Stimulated activated CD8-positive, alpha-beta memory T cell treated with anti-CD3 and anti-CD28 coated beads, Interleukin-12 subunit alpha, Interleukin-12 subunit beta, amount 100 ng/mL, for 1 hour (primary cell): Measurements from ENCODE around the gene GLRX5.

Source experiments
- DNase-seq: peaks from one replicate; pipeline ENCODE4 v3.0.0-alpha.2; 2020; ENCODE audit warnings: low read depth

The GLRX5 gene

GRCh38 chr14:95536036-95536593, 1.3 kb downstream of the GLRX5 start:
- DNase-seq = no peak

DNA sequence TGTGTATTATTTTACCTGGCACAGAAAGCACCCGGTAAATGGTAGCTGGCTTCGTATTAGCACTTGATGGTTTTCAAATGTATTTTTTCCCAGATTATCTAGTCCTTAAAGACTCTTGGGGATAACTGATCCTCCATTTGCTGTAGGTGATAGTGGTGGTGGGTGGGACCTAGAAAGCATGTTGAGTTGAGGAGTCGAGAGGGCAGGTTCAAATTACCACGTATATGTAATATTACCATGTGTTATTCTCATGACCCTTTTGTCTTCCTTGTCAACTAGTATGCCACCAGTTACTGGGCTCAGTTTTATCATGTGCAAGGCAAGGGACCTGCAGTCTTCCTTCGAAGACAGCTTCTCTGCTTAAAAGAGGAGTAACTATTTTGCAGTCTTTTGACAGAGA, 1.8 kb downstream of the GLRX5 start:
- DNase-seq = no peak

DNA sequence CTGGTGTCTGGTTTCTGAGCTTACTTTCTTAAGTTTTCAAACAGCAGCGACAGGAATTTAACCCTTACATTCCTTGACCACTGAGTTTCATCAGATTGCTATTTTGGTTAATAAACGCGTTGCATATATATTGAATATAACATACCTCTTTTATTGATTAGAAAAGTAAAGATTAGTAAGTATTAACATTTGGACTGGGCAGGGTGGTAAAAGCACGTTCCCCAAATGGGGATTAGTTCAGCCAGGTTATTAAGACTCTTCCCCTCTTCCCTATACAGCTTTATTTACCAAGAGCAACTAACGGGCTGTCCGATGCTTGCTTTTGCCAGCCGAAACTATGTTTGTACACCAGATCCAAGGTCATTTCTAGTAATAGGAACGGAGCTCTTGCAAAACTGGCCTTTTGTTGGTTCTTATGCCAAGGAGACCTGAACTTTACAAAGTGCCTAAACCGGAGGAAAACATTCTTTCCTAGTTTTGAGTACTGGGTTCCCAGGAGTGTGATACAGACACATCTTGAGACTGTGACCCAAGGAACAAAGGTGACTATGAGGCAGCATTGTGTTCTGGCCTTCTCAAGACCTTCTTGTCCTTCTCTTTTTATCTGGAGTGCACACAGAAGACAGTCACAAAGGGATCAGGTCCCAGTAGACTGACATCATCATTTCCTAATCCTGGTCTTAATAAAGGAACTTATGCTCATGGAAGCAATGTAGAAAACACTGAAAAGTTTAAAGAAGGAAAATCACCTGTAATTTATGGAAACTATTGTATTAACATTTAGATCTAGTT, 2.6 kb downstream of the GLRX5 start:
- DNase-seq = no peak

- DNase-seq = no peak
These were observed 4.1 kb downstream of the GLRX5 start for GRCh38 chr14:95538801-95539509.

GRCh38 chr14:95540236-95540855, 5.5 kb downstream of the GLRX5 start:
- DNase-seq = no peak

- DNase-seq = no peak
These were observed 6.5 kb downstream of the GLRX5 start for GRCh38 chr14:95541346-95541745.

DNA sequence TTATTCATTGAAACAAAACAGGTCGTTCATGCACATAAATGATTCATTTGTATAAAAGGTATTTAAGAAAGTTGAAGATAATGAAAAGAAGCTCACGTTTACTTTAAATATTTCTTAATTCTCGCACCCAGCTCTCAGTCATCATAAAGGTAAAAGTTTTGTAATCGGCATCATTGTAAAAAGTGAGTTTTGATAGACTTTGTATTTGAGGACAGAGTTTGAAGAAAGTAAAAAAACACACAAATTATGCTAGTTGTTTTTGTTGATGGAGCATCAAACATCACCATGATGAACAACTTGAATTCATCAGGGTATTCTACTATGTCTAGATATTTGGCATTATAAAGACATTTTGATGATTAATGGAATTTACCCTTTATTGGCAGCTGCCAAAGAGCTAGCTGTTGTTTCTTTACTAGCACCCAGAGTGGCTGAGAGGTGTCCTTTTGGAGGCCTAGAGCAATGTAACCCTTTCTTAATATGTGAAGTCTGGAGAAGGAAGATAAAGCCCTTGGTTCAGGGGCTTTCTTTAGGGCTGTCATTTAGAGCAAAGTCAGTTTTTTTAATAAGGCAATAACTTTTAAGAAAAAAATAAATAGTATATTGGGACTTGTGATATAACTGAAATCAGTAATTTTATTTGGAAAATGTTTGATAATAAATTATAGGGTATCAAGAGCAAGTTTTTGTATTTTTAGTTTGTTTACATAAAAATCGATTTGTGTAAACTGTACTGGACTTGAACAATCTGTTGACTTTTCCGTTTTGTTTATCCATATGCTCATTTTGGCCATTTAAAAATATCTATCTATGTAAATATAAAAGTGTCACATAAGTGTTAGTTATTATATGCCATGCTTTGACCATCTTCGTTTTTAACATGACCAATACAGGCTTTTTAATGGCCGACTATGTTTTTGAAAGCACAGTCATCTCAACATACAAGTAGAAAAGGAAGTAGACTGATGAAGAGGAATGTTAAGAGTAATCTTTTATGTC, 7.4 kb downstream of the GLRX5 start:
- DNase-seq = no peak

DNA sequence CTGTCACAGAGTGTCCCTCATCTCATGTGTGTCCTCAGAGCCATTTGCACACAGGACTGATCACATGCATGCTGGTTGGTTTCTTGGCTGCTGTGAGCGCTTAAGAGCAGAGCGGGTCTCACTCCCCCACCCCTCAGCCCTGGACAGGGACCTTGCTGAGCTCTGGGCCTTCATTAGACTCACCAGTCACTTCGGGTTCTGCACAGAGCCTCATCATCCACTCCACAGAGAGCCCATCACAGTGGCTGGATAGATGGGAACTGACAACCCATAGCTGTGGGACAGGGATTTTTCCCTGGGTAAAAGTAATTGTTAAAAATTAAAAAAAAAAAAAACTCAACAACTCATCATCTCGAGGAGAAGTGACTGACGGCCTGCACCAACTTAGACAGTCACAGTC, 8.2 kb downstream of the GLRX5 start:
- DNase-seq = no peak

GRCh38 chr14:95544588-95544987, 9.7 kb downstream of the GLRX5 start:
- no peak for DNase-seq

DNA sequence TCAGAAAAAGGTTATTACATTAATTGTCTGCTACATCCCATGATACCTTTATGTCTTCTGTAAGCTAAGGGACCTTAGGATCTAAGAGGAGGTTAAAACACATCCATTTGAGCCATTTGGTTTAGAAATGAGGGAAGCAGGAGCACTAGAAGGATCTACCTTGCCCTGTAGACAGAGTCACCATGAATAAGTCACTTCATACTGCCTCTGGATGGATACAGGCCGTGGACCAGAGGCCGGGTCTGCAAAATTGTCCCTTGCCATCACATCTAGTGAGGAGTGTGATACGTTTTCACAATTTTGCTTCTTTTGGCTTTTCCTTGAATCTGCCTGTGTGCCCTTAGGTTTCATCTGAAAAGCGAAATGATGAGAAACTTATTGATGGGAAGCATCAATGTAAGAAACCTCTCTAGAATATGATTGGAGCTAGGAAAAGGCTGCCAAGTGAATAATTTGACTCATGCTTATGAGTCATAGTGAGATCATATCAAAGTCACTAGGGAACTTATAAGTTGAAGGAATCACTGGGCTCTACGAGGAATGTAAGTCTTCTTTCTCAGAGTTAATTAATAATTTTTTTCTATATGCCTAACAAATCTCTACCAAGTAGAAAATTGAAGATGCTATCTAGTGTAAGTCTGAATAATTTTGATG, 10.8 kb downstream of the GLRX5 start:
- DNase-seq = no peak

- DNase-seq = no peak
These were observed 12.4 kb downstream of the GLRX5 start for GRCh38 chr14:95547272-95547625.

- DNase-seq = no peak
These were observed 12.9 kb downstream of the GLRX5 start for GRCh38 chr14:95547626-95548327.

DNA sequence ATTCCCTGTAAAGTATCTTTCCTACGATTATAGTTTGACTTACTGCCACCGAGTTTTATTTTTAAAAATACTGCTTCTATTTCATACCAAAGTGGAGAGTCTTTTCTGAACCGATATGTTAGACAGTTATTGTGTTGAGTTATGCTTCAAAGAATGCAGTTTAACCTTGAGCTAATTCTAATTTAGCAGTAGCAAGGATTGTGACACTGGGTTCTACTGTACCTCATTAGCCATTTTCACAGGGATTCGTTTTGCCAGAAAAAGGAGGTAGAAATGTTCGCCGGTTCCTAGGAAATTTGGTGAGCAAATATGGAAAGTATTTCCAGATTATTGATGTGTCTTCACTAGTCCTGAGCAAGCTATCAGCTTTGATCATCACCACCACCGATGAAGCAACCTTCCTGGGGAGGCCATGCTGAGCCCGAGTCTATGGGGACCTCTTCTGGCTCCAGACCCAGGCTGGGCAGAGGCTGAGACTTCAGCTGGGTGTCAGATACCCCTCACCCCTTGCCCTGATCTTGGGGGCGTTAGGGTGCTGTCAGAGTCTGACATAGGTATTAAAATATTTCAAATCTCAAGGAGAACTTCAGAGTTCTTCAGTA, 13.6 kb downstream of the GLRX5 start:
- DNase-seq = no peak

GRCh38 chr14:95549656-95550585, 15.1 kb downstream of the GLRX5 start:
- no peak for DNase-seq

DNA sequence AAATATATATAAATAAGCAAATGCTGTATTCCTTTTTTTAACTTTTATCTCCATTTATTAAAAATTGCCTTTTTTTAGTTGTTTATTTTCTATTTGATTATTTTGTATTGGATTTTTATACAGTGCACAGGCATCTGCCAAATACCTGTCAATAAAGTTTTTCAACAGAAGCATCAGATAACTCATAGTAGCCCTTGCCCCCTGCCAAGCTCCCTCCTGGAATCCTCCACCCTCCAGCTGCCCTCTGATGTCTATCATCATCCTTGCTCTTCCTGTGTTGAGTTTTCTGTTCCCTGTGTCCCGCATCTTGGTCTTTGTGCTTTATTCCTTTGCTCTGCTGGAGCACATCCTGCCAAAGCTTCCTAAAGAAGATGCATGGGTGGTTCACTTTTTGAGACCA, 16.6 kb downstream of the GLRX5 start:
- no peak for DNase-seq

GRCh38 chr14:95553141-95553540, 18.3 kb downstream of the GLRX5 start:
- no peak for DNase-seq

GRCh38 chr14:95555053-95555452, 20.2 kb downstream of the GLRX5 start:
- no peak for DNase-seq

GRCh38 chr14:95557291-95557690, 22.4 kb downstream of the GLRX5 start:
- DNase-seq = no peak

DNA sequence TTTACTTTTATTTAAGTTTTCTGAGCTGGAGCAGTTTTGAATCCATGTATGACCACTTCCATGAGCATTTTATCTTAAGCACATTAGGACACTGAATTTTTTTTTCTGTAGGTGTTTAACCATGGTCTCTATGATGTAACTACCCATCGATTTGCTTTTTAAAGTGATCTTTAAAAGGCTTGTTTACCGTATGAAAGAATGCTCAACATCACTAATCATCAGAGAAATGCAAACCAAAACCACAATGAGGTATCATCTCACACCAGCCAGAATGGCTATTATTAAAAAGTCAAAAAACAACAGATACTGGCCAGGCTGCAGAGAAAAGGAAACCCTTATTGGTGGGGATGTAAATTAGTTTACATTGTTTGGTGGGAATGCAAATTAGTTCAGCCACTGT, 23.0 kb downstream of the GLRX5 start:
- DNase-seq = no peak
